Muscle layer of duodenum (tissue), 2 donors: Measurements from ENCODE around the gene WDR20.
"Not testable (repeated sequence)": the region's sequence is repeated elsewhere in the genome, so short reads cannot be mapped to it uniquely, and the experiment has no call there.

Experiments used
- H3K27ac ChIP-seq: one replicate; pipeline ENCODE4 v1.7.0; 2013; ENCODE audit warnings: mild to moderate bottlenecking, low read length
- H3K27me3 ChIP-seq: one replicate; pipeline ENCODE4 v1.7.0; 2013; ENCODE audit warnings: low read depth, mild to moderate bottlenecking, control low read depth, low read length
- H3K36me3 ChIP-seq, 2 donors: one replicate each; pipeline ENCODE4 v1.7.0; 2013; ENCODE audit warnings: low read length in 2 of 2, control low read depth in 1 of 2, mild to moderate bottlenecking in 1 of 2; ENCODE audit not compliant: insufficient read depth in 2 of 2, control insufficient read depth in 1 of 2
- H3K4me1 ChIP-seq, 2 donors: one replicate each; pipeline ENCODE4 v1.7.0; 2013; ENCODE audit warnings: low read length in 2 of 2, mild to moderate bottlenecking in 2 of 2, control low read depth in 1 of 2, moderate library complexity in 1 of 2; ENCODE audit not compliant: insufficient read depth in 2 of 2, control insufficient read depth in 1 of 2
- H3K4me3 ChIP-seq, 2 donors: one replicate each; pipeline ENCODE4 v1.7.0; 2013; ENCODE audit warnings: low read length in 2 of 2, low read depth in 1 of 2, mild to moderate bottlenecking in 1 of 2
- H3K9me3 ChIP-seq, 2 donors: one replicate each; pipeline ENCODE4 v1.7.0; 2013; ENCODE audit warnings: low read length in 2 of 2, control low read depth in 1 of 2, mild to moderate bottlenecking in 1 of 2; ENCODE audit not compliant: control insufficient read depth in 1 of 2
- donor health status: healthy.

Gene WDR20

GRCh38 chr14:102109332-102109731 lies 30.4 kb upstream of the WDR20 start:
- H3K36me3 ChIP-seq, H3K27ac ChIP-seq, H3K4me3 ChIP-seq, H3K9me3 ChIP-seq, H3K4me1 ChIP-seq, H3K27me3 ChIP-seq: not testable (repeated sequence)

DNA sequence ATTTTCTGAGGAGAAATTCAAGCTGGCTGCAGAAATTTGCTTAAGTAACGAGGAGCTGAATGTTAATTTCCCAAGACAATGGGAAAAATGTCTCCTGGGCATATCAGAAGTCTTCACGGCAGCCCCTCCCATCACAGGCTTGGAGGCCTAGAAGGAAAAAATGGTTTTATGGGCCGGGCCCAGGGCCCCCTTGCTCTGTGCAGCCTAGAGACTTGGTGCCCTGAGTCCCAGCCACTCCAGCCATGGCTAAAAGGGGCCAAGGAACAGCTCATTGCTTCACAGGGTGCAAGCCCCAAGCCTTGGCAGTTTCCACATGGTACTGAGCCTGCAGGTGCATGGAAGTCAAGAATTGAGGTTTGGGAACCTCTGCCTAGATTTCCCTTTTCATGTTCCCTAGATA lies 28.6 kb upstream of the WDR20 start:
- Histone ChIP-seq H3K27me3 (no peaks in the 10 kb centered on the region), H3K4me1 (no peaks in the 10 kb centered on the region), H3K4me3 (no peak overlapping the region), H3K9me3 (no peaks in the 10 kb centered on the region), H3K36me3 (no peaks in the 10 kb centered on the region), H3K27ac (no peak overlapping the region)

- H3K27me3 ChIP-seq: no peaks in the 10 kb centered on the region
- no peaks in the 10 kb centered on the region for H3K4me1 ChIP-seq
- no peak overlapping the region for H3K27ac ChIP-seq
- H3K36me3 ChIP-seq: no peaks in the 10 kb centered on the region
- H3K4me3 ChIP-seq: no peak overlapping the region
- no peaks in the 10 kb centered on the region for H3K9me3 ChIP-seq
Measured at GRCh38 chr14:102116361-102117180, 23.1 kb upstream of the WDR20 start.

DNA sequence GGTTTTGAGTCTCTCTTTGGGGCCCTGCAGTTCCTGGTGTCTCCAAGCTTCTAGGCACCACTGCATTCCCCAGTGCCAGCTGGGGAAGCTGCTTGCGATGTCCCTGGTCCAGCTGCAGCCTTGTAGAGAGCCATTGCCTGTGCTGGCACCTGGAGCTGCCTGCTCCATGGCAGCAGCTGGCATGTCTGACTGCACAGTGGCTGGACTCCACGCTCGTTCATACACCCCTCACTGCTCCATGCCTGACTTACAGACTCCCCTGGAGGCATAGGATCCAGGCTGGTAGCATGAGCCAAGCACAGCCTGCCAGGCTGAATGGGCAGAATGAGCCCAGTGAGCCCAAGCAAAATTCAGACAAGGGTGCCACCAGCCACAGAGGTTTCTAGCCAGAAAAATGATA lies 21.8 kb upstream of the WDR20 start:
- H3K4me3 ChIP-seq: no peak overlapping the region
- H3K27ac ChIP-seq: no peak overlapping the region
- no peaks in the 10 kb centered on the region for H3K9me3 ChIP-seq
- H3K4me1 ChIP-seq: no peaks in the 10 kb centered on the region
- H3K36me3 ChIP-seq: no peaks in the 10 kb centered on the region
- no peaks in the 10 kb centered on the region for H3K27me3 ChIP-seq

DNA sequence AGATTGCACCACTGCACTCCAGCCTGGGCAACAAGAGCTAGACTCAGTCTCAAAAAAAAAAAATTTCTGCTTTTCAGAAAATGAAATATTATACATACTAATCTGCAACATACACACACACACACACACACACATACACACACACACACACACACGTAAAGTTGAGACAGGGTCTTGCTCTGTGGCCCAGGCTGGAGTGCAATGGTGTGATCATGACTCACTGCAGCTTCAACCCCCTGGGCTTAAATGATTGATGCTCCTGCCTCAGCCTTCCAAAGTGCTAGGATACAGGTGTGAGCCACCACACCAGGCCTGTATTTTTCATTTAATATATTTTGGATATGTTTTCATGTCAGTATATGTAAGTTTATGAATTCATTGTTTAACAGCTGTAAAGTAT lies 18.8 kb upstream of the WDR20 start:
- Histone ChIP-seq H3K27me3 (no peaks in the 10 kb centered on the region), H3K27ac (no peak overlapping the region), H3K36me3 (no peaks in the 10 kb centered on the region), H3K9me3 (no peaks in the 10 kb centered on the region), H3K4me3 (no peak overlapping the region), H3K4me1 (no peaks in the 10 kb centered on the region)

DNA sequence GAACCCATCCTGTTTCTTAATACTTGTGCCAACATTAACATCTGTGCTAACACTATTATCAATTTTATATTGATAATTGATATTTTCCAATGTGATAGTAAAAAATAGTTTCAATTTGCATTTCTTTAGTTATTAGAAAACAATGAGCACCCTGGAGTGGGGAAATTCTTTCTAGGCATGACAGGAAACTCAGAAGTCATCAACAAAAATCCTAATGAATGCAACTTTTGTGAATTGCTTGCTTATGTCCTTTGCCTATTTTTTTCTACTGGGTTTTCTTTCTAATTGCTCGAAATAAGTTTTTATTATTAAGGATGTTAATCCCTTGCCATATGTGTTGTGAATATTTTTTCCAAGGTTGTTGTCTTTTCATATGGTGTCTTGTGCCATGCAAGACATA lies 18.1 kb upstream of the WDR20 start:
- Histone ChIP-seq H3K27me3 (no peaks in the 10 kb centered on the region), H3K4me1 (no peaks in the 10 kb centered on the region), H3K27ac (no peak overlapping the region), H3K36me3 (no peaks in the 10 kb centered on the region), H3K4me3 (no peak overlapping the region), H3K9me3 (no peaks in the 10 kb centered on the region)

- no peaks in the 10 kb centered on the region for H3K36me3 ChIP-seq
- H3K27ac ChIP-seq: no peak overlapping the region
- H3K27me3 ChIP-seq: no peaks in the 10 kb centered on the region
- H3K4me1 ChIP-seq: no peaks in the 10 kb centered on the region
- no peak overlapping the region for H3K4me3 ChIP-seq
- H3K9me3 ChIP-seq: no peaks in the 10 kb centered on the region
Measured at GRCh38 chr14:102124419-102124818, 15.3 kb upstream of the WDR20 start.

- no peak overlapping the region for H3K27ac ChIP-seq
- H3K9me3 ChIP-seq: no peaks in the 10 kb centered on the region
- H3K27me3 ChIP-seq: no peaks in the 10 kb centered on the region
- no peaks in the 10 kb centered on the region for H3K4me1 ChIP-seq
- no peaks in the 10 kb centered on the region for H3K36me3 ChIP-seq
- H3K4me3 ChIP-seq: no peak overlapping the region
Measured at GRCh38 chr14:102125546-102125945, 14.2 kb upstream of the WDR20 start.

DNA sequence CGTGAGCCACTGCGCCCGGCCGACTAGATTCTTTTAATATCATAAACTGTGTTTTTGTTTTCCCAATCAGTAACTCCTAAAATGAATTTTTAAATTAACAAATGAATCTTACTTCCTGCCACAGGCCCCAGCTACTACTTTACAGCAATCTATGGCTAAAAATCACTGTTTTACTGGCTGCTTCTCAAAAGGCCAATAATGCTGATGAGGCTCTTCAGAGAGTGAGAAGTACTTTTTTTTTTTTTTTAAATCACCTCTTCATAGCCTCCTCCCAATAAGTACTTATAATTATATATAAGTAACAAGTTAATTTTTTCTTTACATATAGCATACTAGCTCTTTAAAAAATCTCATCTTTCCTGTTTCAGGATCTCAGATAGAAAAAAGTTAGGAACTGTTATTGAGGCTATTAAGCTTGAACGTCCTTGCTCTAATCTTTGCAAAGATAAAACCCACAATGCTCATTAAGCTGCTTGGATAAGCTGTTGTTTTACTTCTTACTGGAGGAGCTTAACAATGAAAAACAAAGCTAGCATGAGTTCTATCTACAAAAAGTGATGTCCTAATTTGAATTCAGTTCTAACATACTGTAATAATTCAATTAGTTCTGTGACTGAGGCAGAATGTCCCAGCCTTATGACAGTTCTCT lies 12.8 kb upstream of the WDR20 start:
- Histone ChIP-seq H3K9me3 (no peaks in the 10 kb centered on the region), H3K27ac (no peak overlapping the region), H3K4me1 (no peaks in the 10 kb centered on the region), H3K4me3 (no peak overlapping the region), H3K27me3 (no peaks in the 10 kb centered on the region), H3K36me3 (no peaks in the 10 kb centered on the region)

GRCh38 chr14:102131741-102132140 lies 8.0 kb upstream of the WDR20 start:
- H3K27me3 ChIP-seq: no peaks in the 10 kb centered on the region
- H3K36me3 ChIP-seq: peaks cover 0 to 5% of the 10 kb centered on the region in 2 donors
- no peaks in the 10 kb centered on the region for H3K4me1 ChIP-seq
- H3K9me3 ChIP-seq: no peaks in the 10 kb centered on the region
- H3K4me3 ChIP-seq: no peak overlapping the region
- no peak overlapping the region for H3K27ac ChIP-seq

DNA sequence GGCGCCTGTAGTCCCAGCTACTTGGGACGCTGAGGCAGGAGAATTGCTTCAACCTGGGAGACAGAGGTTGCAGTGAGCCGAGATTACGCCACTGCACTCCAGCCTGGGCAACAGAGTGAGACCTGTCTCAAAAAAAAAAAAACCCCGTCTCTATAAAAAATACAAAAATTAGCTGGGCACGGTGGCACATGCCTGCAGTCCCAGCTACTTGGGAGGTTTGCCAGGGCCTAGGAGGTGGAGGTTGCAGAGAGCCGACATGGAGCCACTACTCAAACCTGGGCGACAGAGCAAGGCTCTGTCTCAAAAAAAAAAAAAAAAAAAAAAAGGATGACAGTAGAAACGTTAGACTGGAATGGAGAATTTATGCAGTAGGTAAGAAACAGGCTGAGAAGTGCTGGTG lies 5.7 kb upstream of the WDR20 start:
- H3K27ac ChIP-seq, H3K9me3 ChIP-seq, H3K4me3 ChIP-seq, H3K27me3 ChIP-seq, H3K4me1 ChIP-seq, H3K36me3 ChIP-seq: not testable (repeated sequence)

- not testable (repeated sequence) for H3K27me3 ChIP-seq, H3K9me3 ChIP-seq, H3K36me3 ChIP-seq, H3K27ac ChIP-seq, H3K4me3 ChIP-seq, H3K4me1 ChIP-seq
Measured at GRCh38 chr14:102134719-102135118, 5.0 kb upstream of the WDR20 start.
